ENCODE results near the gene EHD3.

GRCh38 chr2:31247711-31248110 is 13.8 kb downstream of the EHD3 start:
- TF ChIP-seq CTCF (IDR thresholded peaks at IDR 0.05; ENCODE audit: insufficient read depth, low read depth, low read length) (no peak), EZH2 (IDR thresholded peaks at IDR 0.05; ENCODE audit: insufficient read depth, low read length) (no peak)
